GM19238 (cell line): ENCODE results near the gene DENND1A.

ENCODE experiments used
- DNase-seq: peaks from one replicate; pipeline ENCODE4 v3.0.0; 2011; ENCODE audit warnings: low spot score; ENCODE audit not compliant: insufficient read length

DENND1A gene

GRCh38 chr9:123471843-123472570, 457.9 kb downstream of the DENND1A start:
- DNase-seq, result no peak

DNA sequence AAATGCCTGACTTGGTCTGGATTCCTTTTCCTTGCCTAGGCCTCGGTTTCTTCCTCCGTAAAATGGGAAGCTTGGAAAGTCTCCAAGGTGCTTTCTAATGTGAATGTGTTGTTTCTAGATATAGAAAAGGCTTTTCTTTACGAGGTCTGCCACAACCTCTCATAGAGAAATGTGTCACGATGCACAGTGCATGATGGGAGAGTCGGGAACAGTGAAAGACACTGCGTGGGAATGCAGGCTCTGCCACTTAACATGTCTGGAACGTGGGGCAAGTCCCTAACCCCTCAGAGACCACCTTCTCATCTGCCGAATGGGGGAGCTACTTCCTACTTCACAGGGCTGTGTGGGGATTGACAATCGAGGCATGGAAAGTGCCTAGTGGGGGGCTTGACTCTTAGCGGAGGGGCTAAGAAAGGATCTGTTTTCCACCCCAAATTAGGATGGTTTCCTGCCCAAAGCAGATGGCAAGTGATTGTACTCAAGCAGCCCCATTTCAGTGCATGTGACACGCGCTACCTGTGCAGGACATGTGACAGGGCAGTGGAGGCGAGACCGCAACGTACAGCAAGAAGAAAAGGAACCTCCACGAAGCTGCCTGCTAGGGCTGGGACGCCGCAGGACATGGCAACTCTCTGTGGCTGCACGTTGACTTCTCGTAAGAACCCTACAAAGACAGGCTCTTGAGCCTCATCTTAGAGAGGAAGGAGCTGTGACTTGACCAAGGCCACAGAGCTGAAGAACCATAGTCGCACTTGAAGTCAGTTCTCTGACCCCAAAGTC, 458.7 kb downstream of the DENND1A start:
- no peak for DNase-seq

DNA sequence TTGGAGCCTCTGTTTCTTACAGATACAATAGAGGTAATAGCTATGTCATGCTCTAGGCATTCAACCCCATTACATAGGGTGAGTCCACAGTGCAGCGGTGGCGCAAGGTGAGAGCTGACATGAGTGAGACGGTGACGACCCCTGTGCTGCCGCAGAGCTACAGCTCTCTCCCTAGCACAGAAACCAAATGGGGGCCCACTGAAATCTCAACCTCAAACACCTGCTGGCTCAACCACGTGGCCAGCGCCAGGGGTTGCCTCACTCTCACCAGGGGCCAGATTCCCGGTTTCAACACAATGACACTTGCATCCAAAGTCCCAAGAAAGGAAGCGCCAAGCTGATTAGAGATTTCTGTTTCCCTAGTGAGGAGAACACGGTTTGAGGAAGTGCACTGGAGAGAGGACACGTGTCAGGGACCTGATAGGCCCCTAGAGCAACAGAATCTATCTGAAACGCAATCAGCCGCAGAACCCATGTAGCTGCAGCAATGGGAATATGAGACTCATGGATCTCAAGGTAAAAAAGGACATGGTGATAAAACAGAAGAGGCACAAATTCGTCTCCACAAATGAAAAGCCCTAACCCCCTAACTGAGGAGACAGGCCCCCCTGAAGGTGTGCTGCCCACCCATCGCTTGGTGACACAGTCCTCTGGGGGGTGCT, 459.7 kb downstream of the DENND1A start:
- no peak for DNase-seq

DNA sequence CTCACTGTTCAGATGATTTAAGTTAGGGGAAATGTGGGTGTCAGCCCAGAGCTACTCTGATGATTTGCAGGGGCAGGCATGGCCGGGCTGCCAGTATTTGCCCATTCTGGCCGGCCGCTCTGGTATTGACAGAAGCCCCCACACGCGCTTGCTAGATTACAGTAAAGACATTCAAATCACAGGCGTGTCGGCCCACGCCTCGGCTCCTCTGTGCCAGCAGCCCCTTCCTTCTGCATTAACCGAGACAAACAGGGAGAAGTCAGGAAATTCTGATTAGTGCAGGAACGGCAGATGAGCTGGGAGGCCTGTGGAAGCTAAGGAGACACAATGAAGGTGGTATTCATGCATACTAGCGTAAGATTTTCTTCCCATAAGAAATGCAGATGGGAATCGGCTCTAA, 460.6 kb downstream of the DENND1A start:
- no peak for DNase-seq

DNA sequence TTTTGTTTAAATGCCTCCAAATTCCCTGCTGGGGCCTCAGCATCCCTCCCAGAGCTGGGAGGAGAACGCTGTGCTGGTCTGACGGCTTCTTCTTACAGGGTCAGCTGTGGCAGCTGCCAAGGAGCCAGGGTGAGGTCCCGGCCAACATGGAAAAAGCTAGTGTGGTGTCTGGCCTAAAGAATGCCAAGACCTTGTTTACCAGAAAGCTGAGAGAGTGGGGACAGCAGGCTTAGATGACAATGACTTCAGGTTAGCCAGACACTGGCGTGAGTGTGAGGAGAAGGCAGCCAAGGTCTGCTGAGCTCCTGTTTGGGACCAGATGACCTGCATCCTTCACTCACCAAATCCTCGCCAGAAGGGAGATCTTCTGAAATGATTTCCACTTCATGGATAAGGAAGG, 461.4 kb downstream of the DENND1A start:
- no peak for DNase-seq

DNA sequence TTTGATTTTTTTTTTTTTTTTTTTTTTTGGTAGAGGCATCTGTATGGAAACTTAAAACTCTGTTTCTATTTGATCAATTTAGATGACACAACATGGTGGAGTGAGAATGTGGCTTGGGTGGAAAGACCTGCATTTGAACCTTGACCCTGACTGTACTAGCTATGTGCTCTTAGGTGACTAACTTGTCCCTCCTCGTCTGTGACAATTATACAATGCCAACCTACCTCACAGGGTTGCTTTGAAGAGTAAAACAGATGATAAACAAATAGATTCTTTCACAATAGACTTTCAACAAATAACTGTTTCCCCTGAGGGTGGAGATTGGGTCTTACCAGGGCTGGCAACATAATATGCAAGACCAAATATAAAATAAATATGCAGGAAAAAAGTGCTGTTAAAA, 464.6 kb downstream of the DENND1A start:
- no peak for DNase-seq

DNA sequence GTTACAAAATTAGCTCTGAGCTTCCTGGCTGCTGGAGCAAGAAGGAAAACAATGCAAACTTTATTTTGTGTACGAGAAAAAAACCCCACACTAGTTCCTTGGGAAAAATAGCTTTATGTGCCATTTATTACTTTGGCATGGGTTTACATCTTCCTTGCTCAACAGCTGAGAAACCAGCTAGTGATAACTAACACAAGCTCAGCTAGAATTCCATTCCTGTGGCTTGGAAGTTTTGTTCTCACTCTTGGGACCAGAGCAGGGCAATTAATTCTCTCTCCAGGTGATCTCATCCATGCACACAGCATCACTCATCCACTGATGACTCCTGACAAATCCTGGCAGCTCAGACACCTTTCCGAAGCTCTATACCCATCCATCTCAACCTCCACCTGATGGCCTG, 469.8 kb downstream of the DENND1A start:
- no peak for DNase-seq

DNA sequence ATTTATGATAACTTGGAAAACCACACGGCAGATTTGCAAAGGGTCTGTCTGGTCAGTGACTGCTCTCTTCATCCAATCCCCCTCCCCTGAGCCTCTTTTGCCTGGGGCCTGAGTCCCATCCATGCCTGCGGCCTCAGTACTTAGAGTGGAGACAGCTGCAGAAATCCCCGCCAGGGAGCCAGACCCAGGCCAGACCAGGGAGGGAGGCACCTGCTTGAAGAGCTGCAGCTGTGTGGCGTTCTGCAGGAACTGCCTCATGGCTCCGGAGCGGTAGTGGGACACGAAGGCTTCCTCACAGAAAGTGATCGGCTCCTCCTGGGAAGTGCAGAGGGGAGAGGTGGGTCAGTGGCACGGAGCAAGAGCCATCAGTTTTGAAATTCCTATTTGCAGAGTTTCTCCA, 472.3 kb downstream of the DENND1A start:
- no peak for DNase-seq

DNA sequence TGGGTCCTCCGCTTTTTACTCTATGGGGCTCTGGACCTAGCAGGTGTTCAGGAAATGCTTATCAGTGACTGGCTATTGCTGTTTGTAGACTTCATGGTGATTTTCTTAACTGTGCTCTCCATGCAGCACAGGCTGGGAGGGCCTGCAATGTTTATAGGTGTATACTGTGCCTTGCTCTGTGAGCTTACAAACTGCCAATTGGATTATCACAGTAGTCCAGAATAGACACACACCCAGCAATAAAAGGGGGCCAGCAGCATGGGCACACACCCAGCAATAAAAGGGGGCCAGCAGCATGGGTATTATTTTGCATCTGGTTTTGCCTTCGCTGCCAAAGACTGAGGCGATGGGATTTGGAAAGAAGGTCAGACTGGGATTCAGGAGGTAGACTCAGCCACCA, 473.9 kb downstream of the DENND1A start:
- no peak for DNase-seq

DNA sequence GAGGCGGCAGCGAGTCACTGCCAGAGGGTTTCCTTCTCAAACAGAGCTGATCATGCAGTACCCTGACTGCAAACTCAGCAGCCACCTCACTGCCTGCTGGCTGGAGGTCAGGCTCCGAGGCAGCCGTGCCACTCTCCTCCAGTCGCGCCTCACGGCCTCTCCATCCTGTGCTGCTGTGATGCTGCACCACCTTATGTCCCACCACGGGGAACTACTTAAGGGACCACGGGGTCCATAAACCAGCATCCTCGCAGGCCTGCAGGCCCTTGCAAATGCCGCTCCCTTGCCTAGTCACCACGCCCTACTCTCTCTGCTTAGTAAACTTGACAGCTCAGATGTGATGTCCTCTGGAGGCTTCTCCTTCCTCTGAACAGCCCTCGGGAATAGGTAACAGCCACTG, 474.7 kb downstream of the DENND1A start:
- DNase-seq, result no peak

- no peak for DNase-seq
Measured at GRCh38 chr9:123454361-123454760, 475.6 kb downstream of the DENND1A start.

- DNase-seq, result no peak
Measured at GRCh38 chr9:123453831-123454321, 476.1 kb downstream of the DENND1A start.

DNA sequence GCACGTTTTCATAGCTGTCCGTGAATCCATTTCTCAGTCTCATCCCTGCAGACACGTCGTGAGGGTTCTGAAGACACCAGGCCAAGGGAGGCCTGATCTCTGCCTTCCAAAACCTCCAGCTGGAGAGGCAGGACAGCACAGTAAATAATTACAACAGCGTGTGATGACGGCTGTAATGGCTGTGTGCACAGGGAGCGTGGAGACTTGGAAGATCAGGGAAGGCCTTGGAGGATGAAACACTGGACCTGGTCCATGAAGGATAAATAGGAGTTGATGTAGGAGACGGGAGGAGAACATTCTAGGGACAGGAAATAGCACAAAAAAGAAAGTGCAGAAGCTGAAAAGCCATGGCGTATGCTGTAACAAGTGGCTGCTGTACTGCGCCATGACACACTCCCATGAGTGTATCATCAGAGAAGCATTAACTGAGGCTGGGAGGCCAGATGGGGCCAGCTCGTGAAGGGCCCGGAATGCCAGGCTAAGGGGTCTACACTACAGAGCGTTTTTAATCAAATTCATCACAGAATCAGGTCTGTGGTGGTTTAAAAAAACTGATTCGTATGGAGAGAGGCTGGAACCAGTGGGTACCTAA, 476.8 kb downstream of the DENND1A start:
- no peak for DNase-seq

GRCh38 chr9:123450996-123451395, 478.9 kb downstream of the DENND1A start:
- DNase-seq, result no peak

- DNase-seq, result no peak
Measured at GRCh38 chr9:123450098-123450770, 479.7 kb downstream of the DENND1A start.

DNA sequence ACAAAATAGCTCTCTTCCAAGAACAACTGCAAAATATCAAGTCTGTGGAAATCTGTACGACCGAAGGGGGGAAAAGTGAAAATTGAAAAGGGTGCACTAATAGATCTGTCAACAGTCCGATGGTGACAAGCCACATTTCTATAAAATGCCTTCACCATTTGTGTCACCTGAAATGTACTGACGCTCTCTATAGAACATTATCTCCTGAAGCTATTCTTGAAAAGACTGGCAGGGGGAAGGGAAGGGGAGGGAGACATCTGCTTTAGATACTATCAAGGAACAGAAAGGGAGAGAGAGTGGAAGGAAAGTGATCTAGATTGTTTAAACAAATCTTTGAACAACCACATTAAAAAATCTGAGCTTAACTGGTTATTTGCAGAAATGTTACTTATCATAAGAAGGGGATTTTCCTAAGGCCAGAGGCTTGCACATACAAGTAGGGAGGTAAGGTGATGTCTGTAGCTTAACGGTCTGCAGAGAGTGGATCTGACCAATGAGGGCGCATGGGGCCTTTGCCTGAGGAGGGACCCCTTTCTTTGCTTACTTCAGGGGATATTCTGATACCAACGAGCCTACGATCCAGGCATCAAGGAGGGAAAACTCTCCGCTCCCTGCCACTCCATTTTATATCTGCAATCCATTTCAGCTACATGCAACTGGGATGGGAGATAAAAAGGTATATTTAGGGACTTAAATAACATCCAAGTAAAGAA, 481.8 kb downstream of the DENND1A start:
- no peak for DNase-seq

DNA sequence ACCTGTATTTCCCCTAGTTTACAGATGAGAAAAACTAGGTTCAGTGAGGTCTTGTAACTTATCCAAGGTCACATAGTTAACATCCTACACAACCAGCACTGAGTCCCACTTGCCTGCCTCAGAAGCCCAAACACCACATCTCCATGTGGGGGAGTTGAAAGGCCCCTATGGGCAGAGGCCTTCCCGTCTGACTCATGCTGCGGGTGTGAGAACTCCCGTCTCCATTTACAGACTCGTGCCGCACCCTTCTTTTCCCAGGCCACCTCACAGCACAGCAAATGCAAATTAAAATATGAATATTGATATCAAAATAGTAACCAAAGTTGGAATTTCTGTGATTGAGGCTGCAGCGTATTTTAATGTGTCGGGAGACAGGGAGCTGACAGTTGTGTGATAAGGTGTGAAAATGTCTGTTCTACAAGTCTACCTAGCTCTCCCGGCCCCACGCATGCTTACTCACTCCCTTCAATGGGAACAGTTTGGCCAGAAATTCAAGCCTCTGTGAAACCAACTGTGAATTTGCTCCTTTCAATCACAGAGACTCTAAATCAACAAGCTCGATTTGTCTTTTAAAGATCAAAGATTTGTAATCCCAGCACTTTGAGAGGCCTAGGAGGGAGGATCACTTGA, 483.8 kb downstream of the DENND1A start:
- DNase-seq, result no peak

- no peak for DNase-seq
Measured at GRCh38 chr9:123445116-123445515, 484.8 kb downstream of the DENND1A start.

- DNase-seq, result no peak
Measured at GRCh38 chr9:123441769-123442168, 488.2 kb downstream of the DENND1A start.

- DNase-seq, result no peak
Measured at GRCh38 chr9:123440256-123440655, 489.7 kb downstream of the DENND1A start.
